Right lobe of liver (tissue), 4 donors: ENCODE data around the gene CTRB2.

Experiments
- CTCF ChIP-seq, 4 donors: fragments of 200-600 bp in 3 of 4; fragments of 450-650 bp in 1 of 4; IDR thresholded peaks; one replicate each; pipeline versions ENCODE4 v1.5.1 to v1.8.0; 2016 to 2022; ENCODE audit warnings: antibody characterized with exemption in 4 of 4, mild to moderate bottlenecking in 2 of 4
- POLR2A ChIP-seq: fragments of 450-650 bp; IDR thresholded peaks from one replicate; pipeline ENCODE4 v1.6.1; 2017; ENCODE audit warnings: antibody characterized with exemption, mild to moderate bottlenecking
- donor health status: DM: no; HTN: no; CAD: no.
- donor health status: DM: no; HTN: no; CAD: no.
- donor health status: DM: no; HTN: yes; CAD: no.

- no peak for TF ChIP-seq CTCF (IDR thresholded peaks at IDR 0.05)
- no peak for TF ChIP-seq POLR2A
These were observed 13.7 kb downstream of the CTRB2 start for GRCh38 chr16:75193265-75193650.
